Hepatocyte (in vitro differentiated cells): ENCODE measurements around the gene LRRC63.

Source experiments
- EZH2phosphoT487 ChIP-seq: fragments of 200-600 bp; sonication (generic); IDR thresholded peaks from one replicate; pipeline ENCODE4 v1.6.1; 2018; ENCODE audit warnings: antibody characterized with exemption, mild to moderate bottlenecking, low read depth, moderate library complexity; ENCODE audit not compliant: unreplicated experiment, severe bottlenecking
- TF ChIP-seq, protein P1 (sequence below): fragments of 200-600 bp; sonication (generic); IDR thresholded peaks from 2 replicates; pipeline ENCODE4 v1.5.1; 2016; ENCODE audit warnings: antibody characterized with exemption, mild to moderate bottlenecking; ENCODE audit not compliant: poor library complexity

DNA sequence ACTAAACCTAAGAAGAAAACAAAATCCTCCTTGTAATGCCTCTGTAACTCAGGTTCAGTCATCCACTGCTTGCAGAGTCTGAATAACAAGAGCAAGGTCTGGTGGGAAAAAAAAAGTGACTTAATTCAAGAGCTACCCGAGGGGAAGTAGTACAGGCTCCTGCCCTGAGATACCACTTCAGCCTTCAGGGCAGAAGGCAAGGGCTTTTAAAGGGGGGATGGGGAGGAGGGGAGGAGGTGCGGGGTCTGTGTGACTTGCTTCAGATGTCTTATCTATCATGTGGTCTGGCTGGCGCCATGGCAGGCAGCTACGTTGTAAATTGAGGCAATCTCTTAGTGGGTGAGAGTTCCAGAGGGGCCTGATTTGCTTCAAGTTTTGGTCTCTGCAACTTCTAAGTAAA is 66.7 kb downstream of the LRRC63 start:
- TF ChIP-seq, protein P1, sequence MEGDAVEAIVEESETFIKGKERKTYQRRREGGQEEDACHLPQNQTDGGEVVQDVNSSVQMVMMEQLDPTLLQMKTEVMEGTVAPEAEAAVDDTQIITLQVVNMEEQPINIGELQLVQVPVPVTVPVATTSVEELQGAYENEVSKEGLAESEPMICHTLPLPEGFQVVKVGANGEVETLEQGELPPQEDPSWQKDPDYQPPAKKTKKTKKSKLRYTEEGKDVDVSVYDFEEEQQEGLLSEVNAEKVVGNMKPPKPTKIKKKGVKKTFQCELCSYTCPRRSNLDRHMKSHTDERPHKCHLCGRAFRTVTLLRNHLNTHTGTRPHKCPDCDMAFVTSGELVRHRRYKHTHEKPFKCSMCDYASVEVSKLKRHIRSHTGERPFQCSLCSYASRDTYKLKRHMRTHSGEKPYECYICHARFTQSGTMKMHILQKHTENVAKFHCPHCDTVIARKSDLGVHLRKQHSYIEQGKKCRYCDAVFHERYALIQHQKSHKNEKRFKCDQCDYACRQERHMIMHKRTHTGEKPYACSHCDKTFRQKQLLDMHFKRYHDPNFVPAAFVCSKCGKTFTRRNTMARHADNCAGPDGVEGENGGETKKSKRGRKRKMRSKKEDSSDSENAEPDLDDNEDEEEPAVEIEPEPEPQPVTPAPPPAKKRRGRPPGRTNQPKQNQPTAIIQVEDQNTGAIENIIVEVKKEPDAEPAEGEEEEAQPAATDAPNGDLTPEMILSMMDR: no peak
- TF ChIP-seq EZH2phosphoT487: no peak
